Kidney tubule cell (primary cell): Measurements from ENCODE around the gene RTEL1.

Experiments used
- DNase-seq: peaks from one replicate; pipeline ENCODE4 v3.0.0-alpha.2; 2018; ENCODE audit warnings: low spot score

Gene RTEL1

DNA sequence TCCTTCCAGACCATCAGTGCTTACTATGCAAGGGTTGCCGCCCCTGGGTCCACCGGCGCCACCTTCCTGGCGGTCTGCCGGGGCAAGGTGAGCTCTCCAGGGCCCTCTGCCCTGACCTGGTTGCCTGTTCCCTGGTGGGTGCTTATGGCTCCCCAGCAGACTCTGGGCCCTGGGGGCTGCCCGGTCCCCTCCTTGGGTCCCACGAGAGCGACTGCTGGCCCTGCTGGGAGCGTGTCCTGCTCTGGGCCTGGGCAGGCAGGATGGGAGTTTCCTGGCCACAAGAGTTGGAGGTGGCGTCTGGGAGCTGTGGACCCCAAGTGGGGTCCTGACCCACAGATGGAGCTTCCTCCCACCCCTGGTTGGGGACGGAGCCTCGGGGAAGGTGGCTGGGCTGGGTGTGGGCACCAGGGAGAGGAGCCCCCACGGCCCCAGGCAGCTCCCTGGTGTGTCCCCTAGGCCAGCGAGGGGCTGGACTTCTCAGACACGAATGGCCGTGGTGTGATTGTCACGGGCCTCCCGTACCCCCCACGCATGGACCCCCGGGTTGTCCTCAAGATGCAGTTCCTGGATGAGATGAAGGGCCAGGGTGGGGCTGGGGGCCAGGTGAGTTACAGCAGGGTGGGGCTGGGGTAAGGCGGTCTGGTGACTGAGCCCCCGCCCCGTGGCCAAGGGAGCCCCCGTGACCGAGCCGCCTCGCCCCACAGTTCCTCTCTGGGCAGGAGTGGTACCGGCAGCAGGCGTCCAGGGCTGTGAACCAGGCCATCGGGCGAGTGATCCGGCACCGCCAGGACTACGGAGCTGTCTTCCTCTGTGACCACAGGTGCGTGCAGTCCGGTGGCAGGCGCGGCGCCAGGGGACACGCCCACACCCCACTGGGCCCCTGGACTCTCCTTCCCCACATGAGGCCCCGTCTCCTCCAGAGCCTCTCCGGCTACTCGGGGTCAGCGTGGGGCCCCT, 31.2 kb downstream of the RTEL1 start:
- no peak for DNase-seq

DNA sequence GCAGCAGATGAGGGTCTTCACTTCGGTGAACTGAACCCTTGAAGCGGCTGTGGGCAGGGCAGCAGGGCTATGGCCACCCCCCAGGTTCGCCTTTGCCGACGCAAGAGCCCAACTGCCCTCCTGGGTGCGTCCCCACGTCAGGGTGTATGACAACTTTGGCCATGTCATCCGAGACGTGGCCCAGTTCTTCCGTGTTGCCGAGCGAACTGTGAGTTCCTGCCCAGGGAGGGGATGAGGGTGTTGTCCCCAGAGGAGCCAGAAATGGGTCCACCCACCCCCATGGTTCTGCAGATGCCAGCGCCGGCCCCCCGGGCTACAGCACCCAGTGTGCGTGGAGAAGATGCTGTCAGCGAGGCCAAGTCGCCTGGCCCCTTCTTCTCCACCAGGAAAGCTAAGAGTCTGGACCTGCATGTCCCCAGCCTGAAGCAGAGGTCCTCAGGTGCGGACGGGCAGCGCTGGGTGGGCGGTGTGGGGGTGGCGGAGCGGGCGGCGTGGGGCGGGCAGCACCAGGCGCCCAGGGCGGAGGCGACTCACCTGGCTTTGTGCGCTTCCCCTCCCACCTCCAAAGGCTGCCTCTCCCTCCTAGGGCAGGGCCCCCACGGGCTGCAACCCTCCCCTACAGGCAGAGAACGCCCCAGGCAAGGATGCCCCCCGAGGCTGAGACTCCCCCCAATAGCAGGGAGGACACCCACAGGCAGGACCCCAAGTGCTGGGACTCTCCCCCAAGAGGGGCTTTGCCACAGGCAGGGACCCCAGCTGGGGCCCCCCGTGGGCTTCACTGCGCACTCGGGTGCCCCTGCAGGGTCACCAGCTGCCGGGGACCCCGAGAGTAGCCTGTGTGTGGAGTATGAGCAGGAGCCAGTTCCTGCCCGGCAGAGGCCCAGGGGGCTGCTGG, 32.1 kb downstream of the RTEL1 start:
- DNase-seq: no peak

DNA sequence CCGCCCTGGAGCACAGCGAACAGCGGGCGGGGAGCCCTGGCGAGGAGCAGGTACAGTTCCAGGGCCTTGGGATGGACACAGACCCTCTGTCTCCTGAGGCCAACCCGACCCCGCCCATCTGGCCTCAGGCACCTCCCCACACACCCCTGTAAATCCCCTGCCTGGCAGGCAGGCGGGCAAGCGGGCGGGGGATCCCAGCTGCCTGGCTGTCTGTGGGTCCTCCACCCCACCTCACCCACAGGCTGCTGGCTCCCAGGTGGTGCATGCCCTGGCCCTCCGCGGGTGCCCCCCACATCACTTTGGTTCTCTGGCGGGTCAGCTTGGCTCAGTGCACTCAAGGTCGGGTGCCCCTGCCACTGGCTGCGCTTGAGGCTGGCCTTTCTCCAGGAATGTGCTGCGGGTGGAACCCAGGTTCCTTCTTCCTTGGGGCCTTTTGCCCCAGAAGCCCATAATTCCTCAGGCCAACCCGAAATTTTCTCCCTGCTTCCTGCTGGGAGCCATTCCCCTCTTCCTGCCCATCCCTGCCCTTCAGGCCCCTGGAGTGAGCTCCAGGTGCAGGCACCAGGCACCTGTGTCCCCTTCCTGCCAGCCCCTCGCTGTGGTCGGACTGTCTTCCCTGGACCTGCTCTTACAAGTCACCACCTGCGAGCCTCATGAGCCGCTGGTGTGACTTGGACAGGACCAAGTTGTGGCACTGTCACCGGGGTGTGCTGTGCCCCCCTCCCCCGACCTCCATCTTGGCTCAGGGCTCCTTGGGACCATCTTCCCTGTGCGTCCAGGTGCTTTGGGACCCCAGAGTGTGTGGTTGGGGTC, 33.0 kb downstream of the RTEL1 start:
- DNase-seq: no peak

GRCh38 chr20:63691711-63692435, 33.8 kb downstream of the RTEL1 start:
- no peak for DNase-seq

DNA sequence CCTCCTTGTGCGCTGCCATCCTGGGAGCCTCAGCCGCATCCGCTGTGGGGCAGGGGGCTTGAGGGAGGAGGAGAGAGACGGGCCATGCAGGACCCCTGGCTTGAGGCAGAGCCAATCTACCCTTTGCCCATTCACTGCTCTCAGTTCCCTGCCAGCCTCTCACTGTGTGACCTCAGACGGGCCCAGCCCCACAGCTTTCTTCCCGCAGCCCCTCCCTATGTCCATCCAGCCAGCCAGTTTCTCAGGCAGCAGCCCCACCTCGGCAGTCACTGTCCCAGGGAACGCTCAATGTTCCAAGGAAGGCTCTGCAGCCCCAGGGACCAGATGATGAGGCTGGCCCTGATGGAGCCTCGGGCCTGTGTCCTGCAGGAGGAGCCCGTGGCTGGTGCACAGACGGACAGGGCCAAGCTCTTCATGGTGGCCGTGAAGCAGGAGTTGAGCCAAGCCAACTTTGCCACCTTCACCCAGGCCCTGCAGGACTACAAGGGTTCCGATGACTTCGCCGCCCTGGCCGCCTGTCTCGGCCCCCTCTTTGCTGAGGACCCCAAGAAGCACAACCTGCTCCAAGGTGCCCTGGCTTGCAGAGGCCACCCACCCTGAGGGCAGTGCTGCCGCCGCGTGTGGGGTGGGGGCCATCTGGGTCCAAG, 34.4 kb downstream of the RTEL1 start:
- no peak for DNase-seq

DNA sequence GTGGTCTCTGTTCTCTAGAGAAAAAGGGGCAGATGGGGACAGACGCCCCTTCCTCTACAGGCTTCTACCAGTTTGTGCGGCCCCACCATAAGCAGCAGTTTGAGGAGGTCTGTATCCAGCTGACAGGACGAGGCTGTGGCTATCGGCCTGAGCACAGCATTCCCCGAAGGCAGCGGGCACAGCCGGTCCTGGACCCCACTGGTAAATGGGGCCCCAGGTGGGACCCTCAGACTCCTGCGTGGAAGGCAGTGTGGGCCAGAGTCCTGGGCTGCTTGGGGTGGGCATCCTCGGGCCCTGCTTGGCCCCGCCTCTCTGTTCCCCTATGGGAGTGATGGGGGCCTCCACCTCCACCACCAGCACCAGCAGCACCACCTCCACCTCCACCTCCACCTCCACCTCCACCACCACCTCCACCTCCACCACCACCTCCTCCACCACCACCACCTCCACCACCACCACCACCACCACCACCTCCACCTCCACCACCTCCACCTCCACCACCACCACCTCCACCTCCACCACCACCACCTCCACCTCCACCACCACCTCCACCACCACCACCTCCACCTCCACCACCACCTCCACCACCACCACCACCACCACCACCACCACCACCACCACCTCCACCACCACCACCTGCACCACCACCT, 35.1 kb downstream of the RTEL1 start:
- no peak for DNase-seq

GRCh38 chr20:63693733-63694583, 35.8 kb downstream of the RTEL1 start:
- no peak for DNase-seq

DNA sequence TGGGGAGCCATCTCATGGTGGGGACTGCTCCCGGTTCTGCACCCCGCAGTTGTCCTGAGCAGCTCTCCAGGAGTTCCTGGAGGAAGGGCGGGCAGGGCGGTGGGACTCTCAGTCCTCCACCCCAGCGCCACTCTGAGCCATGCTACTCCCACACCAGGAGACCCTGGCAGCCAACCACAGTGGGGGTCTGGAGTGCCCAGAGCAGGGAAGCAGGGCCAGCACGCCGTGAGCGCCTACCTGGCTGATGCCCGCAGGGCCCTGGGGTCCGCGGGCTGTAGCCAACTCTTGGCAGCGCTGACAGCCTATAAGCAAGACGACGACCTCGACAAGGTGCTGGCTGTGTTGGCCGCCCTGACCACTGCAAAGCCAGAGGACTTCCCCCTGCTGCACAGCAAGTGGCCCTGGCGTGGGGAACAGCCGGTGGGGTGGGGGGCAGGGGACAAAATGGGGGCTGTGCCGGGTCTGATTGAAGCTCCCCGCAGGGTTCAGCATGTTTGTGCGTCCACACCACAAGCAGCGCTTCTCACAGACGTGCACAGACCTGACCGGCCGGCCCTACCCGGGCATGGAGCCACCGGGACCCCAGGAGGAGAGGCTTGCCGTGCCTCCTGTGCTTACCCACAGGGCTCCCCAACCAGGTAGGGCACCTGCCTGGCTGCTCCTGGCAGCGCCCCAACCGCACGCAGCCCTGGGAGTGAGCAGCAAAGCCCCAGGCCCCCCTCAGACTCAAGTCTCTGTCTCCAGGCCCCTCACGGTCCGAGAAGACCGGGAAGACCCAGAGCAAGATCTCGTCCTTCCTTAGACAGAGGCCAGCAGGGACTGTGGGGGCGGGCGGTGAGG, 36.7 kb downstream of the RTEL1 start:
- no peak for DNase-seq

DNA sequence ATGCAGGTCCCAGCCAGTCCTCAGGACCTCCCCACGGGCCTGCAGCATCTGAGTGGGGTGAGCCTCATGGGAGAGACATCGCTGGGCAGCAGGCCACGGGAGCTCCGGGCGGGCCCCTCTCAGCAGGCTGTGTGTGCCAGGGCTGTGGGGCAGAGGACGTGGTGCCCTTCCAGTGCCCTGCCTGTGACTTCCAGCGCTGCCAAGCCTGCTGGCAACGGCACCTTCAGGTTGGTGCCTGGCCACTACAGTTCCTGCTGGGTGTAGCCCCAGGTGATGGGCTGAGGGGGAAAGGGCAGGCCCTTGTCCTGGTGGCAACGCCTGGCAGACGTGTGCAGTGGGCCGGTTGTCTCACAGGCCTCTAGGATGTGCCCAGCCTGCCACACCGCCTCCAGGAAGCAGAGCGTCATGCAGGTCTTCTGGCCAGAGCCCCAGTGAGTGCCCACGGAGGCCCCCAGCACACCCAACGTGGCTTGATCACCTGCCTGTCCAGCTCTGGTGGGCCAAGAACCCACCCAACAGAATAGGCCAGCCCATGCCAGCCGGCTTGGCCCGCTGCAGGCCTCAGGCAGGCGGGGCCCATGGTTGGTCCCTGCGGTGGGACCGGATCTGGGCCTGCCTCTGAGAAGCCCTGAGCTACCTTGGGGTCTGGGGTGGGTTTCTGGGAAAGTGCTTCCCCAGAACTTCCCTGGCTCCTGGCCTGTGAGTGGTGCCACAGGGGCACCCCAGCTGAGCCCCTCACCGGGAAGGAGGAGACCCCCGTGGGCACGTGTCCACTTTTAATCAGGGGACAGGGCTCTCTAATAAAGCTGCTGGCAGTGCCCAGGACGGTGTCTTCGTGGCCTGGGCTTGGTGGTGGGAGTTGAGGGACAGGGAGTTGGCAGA, 37.6 kb downstream of the RTEL1 start:
- no peak for DNase-seq

DNA sequence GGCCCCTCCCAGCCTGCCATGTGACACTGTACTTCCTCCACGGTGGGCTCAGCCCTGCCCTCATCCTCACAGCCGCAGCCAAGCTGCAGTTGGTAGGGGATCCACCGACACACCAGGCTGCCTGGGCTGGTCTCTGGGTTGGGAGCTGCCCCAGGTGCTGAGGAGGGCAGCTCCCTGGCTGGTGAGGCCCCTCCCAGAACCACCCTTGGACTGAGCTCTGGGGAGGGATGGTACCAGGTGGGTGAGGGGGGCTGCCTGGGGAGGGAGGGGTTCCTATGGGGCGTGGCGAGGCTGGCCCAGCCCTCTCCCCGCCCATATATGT, 38.2 kb downstream of the RTEL1 start:
- peak; percentile 63 for DNase-seq

GRCh38 chr20:63696628-63697356, 38.7 kb downstream of the RTEL1 start, which contains the start of gene TNFRSF6B:
Gene TNFRSF6B (plus strand): TSS chr20:63696652. CDS start chr20:63696768, 116 bp downstream.
- DNase-seq: no peak

GRCh38 chr20:63697357-63697867, 39.3 kb downstream of the RTEL1 start:
- DNase-seq: peak; percentile 37

DNA sequence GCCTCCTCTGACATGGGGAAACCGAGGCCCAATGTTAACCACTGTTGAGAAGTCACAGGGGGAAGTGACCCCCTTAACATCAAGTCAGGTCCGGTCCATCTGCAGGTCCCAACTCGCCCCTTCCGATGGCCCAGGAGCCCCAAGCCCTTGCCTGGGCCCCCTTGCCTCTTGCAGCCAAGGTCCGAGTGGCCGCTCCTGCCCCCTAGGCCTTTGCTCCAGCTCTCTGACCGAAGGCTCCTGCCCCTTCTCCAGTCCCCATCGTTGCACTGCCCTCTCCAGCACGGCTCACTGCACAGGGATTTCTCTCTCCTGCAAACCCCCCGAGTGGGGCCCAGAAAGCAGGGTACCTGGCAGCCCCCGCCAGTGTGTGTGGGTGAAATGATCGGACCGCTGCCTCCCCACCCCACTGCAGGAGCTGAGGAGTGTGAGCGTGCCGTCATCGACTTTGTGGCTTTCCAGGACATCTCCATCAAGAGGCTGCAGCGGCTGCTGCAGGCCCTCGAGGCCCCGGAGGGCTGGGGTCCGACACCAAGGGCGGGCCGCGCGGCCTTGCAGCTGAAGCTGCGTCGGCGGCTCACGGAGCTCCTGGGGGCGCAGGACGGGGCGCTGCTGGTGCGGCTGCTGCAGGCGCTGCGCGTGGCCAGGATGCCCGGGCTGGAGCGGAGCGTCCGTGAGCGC, 39.9 kb downstream of the RTEL1 start:
- DNase-seq: no peak

DNA sequence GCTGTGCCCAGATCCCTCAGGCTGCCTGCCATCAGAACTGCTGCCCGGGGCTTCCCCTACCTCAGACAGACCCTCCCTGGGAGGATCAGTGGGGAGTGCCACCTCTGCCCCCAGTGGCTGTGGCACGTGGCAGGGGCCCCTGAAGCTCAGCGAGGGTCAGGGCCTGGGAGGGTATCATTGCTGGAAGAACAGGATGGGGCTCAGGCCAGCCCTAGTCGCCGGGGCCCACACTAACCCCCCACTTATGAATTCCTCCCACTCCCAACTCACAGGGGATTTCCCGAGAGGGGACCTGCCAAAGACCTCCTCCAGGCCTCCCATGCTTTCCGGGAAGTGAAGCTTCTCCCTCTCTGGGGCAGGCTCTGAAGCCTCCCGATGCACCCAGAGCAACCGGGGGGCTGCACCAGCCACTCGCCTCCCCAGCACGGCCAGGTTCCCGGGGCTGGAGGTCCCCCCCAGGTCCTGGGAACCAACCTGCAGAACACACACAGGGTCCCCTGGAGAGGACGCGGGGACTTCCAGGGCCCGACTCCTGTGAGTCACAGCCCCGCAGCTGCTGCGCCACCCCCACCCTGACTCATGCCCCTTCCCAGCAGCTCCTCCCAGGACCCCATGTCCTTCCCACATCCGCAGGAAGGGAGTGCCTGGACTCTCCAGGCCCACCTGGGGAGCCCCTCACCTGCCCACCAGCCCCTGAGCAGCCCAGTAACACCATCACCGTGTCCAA, 40.8 kb downstream of the RTEL1 start:
- peak; percentile 94 for DNase-seq
